ENCODE data around the gene JAG2. TPM values are rescaled to one million over a fixed set of nuclear protein-coding genes. Genes with fewer than 3 reads are reported as not detected.

The JAG2 gene
- total and polyA plus RNA-seq, 2 of the 13 experiments (the other 11 are each of a cell fraction or from before 2014, with no cell fraction given) = 0.04 to 0.16 TPM

DNA sequence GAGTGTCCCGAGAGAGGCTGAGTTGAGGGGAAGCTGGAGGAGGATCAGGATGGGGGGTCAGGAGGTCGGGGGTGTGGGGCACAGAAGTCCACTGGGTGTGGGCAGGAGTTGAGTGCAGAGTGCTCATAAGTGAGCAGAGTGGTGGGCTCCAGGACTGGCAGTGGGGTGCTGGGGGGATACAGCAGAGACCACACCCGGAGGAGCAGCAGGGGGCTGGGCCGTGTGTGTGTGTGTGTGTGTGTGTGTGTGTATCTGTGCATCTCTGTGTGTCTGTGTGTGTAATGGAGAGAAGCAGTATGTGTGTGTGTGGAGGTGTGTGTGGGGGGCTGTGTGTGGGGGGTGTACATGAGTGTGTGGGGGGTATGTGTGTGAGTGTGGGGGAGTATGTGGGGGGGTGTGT, 17.4 kb upstream of the JAG2 start:
- Histone ChIP-seq H3K79me2 (ENCODE audit: insufficient read depth, low read length) (no peaks in the 10 kb centered on the region), H3K4me1 (ENCODE audit: insufficient read depth, low read length) (peaks cover 13% of the 10 kb centered on the region; the same call in 1 of the 2 replicates), H3K36me3 (replicated peaks in 1 of 2; ENCODE audit: control insufficient read depth in 1 of 2, insufficient read depth in 2 of 2, low read length in 2 of 2) (no peaks in the 10 kb centered on the region), H3K9ac (ENCODE audit: insufficient read depth, low read depth, low read length) (no peak overlapping the region), H3K27me3 (ENCODE audit: control insufficient read depth in 1 of 2, insufficient read depth in 2 of 2, low read length in 2 of 2) (peaks cover 6 to 35% of the 10 kb centered on the region in 2 experiments; a peak in 4 of 5 replicates), H2AFZ (ENCODE audit: low read length) (no peak overlapping the region), H3K27ac (ENCODE audit: extremely low read length, insufficient read depth, low read length) (no peak overlapping the region), H3K4me2 (ENCODE audit: low read depth, low read length) (no peak overlapping the region), H4K20me1 (ENCODE audit: insufficient read depth, low read length) (no peaks in the 10 kb centered on the region), H3K9me3 (ENCODE audit: low read length) (peaks cover 6% of the 10 kb centered on the region; the same call in 1 of the 2 replicates), H3K4me3 (replicated peaks in 1 of 3; ENCODE audit: insufficient read depth in 1 of 3, low read depth in 2 of 3, low read length in 3 of 3) (no peak overlapping the region)
- 6% methylated on average over 4 of the region's 4 CpGs for WGBS (ENCODE audit: low lambda C conversion rate)
- BruUV-seq (replicated peaks) = no TSS peak
- intact Hi-C loops (cut with micrococcal nuclease; ENCODE audit: unreplicated experiment) (loop anchor here (5.0 kb wide), 1 partner anchor 94 kb away; no protein-coding TSS in a partner anchor), in situ Hi-C loops (cut with HindIII; ENCODE audit: extremely low pct_ligation_motif_present, low pct_unique_long_range_greater_than_20kb) (no loop called here)
- no peak for ATAC-seq
- no peak for TF ChIP-seq TAF15 (IDR thresholded peaks at IDR 0.05; ENCODE audit: low read depth, low read length, poor library complexity, severe bottlenecking)
- no peak for TF ChIP-seq SP4 (CRISPR knock-in tag; IDR thresholded peaks at IDR 0.05)
- TF ChIP-seq ZNF75D (CRISPR knock-in tag; IDR thresholded peaks at IDR 0.05; ENCODE audit: borderline replicate concordance) = no peak
- TF ChIP-seq KAT8 (CRISPR knock-in tag; IDR thresholded peaks at IDR 0.05) = no peak
- no peak for TF ChIP-seq NONO (IDR thresholded peaks at IDR 0.05)
- no peak for TF ChIP-seq NONO (CRISPR knock-in tag; conservative IDR thresholded peaks at IDR 0.05)
- TF ChIP-seq POLR2AphosphoS5 (IDR thresholded peaks at IDR 0.05; ENCODE audit: low read depth, low read length) = no peak
- no peak for TF ChIP-seq ZFP82 (CRISPR knock-in tag; IDR thresholded peaks at IDR 0.05; ENCODE audit: borderline replicate concordance)
- TF ChIP-seq, protein P1, sequence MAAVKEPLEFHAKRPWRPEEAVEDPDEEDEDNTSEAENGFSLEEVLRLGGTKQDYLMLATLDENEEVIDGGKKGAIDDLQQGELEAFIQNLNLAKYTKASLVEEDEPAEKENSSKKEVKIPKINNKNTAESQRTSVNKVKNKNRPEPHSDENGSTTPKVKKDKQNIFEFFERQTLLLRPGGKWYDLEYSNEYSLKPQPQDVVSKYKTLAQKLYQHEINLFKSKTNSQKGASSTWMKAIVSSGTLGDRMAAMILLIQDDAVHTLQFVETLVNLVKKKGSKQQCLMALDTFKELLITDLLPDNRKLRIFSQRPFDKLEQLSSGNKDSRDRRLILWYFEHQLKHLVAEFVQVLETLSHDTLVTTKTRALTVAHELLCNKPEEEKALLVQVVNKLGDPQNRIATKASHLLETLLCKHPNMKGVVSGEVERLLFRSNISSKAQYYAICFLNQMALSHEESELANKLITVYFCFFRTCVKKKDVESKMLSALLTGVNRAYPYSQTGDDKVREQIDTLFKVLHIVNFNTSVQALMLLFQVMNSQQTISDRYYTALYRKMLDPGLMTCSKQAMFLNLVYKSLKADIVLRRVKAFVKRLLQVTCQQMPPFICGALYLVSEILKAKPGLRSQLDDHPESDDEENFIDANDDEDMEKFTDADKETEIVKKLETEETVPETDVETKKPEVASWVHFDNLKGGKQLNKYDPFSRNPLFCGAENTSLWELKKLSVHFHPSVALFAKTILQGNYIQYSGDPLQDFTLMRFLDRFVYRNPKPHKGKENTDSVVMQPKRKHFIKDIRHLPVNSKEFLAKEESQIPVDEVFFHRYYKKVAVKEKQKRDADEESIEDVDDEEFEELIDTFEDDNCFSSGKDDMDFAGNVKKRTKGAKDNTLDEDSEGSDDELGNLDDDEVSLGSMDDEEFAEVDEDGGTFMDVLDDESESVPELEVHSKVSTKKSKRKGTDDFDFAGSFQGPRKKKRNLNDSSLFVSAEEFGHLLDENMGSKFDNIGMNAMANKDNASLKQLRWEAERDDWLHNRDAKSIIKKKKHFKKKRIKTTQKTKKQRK (IDR thresholded peaks at IDR 0.05; ENCODE audit: low read length) = no peak
- TF ChIP-seq ZNF446 (CRISPR knock-in tag; IDR thresholded peaks at IDR 0.05) = no peak
- TF ChIP-seq, protein P2, sequence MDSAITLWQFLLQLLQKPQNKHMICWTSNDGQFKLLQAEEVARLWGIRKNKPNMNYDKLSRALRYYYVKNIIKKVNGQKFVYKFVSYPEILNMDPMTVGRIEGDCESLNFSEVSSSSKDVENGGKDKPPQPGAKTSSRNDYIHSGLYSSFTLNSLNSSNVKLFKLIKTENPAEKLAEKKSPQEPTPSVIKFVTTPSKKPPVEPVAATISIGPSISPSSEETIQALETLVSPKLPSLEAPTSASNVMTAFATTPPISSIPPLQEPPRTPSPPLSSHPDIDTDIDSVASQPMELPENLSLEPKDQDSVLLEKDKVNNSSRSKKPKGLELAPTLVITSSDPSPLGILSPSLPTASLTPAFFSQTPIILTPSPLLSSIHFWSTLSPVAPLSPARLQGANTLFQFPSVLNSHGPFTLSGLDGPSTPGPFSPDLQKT (CRISPR knock-in tag; IDR thresholded peaks at IDR 0.05; ENCODE audit: borderline replicate concordance) = no peak
- TF ChIP-seq, protein P3, sequence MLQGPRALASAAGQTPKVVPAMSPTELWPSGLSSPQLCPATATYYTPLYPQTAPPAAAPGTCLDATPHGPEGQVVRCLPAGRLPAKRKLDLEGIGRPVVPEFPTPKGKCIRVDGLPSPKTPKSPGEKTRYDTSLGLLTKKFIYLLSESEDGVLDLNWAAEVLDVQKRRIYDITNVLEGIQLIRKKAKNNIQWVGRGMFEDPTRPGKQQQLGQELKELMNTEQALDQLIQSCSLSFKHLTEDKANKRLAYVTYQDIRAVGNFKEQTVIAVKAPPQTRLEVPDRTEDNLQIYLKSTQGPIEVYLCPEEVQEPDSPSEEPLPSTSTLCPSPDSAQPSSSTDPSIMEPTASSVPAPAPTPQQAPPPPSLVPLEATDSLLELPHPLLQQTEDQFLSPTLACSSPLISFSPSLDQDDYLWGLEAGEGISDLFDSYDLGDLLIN (CRISPR knock-in tag; IDR thresholded peaks at IDR 0.05; ENCODE audit: borderline replicate concordance) = no peak
- TF ChIP-seq EP300 (IDR thresholded peaks at IDR 0.05; ENCODE audit: low read depth in 2 of 2, low read length in 2 of 2) = no peak
- TF ChIP-seq EP300 (CRISPR knock-in tag; IDR thresholded peaks at IDR 0.05; ENCODE audit: borderline replicate concordance) = no peak
- TF ChIP-seq CBX2 (IDR thresholded peaks at IDR 0.05; ENCODE audit: low read depth, low read length) = no peak
- no peak for TF ChIP-seq CBX2 (CRISPR knock-in tag; IDR thresholded peaks at IDR 0.05; ENCODE audit: low read depth)
- TF ChIP-seq, protein P4, sequence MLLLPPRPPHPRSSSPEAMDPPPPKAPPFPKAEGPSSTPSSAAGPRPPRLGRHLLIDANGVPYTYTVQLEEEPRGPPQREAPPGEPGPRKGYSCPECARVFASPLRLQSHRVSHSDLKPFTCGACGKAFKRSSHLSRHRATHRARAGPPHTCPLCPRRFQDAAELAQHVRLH (CRISPR knock-in tag; IDR thresholded peaks at IDR 0.05; ENCODE audit: borderline replicate concordance, low read depth) = no peak
- no peak for FAIRE-seq
- ChIA-PET CTCF (ENCODE audit: low intra/inter-chr PET ratio, low total read pairs) (no interaction called here), POLR2A (no interaction called here)
- no peak for DNase-seq (ENCODE audit: low spot score)
